Measurements from ENCODE around the gene RNASE11.
A peak's percentile ranks its signal among the peaks of the same experiment; 100 is the strongest.

The RNASE11 gene

GRCh38 chr14:20613094-20614037, 25.6 kb upstream of the RNASE11 start:
- TF ChIP-seq CTCF (IDR thresholded peaks at IDR 0.05) = peak; percentile 53
- H3K27ac ChIP-seq = peak overlapping the region; percentile 52 to 77
- H3K4me3 ChIP-seq = peak overlapping the region; percentile 69
- DNase-seq (ENCODE audit: low spot score) = peak; percentile 92

DNA sequence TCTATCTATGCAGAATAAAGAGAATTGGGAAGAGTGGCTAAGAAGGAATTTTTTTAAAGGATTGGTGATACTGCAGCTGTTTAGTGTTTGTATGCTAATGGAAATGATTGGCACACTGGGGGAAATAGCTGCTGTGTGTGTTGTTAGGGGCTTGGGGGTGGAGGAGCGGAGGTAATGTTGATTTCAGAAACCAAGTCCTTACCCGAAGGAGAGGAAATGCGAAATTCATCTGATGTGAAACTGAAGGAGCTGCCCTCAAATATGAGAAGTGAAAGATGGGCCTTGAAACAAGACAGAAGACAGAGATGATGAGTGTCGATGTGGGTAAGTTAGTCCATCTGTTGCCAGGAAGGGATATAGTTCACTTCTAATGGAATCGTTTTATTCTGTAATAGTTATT, 24.6 kb upstream of the RNASE11 start:
- DNase-seq (ENCODE audit: low spot score) = no peak
- Histone ChIP-seq H3K4me3 (no peak overlapping the region), H3K27ac (peak overlapping the region in 1 of 2 donors; percentile 10)
- TF ChIP-seq CTCF (IDR thresholded peaks at IDR 0.05) = no peak

DNA sequence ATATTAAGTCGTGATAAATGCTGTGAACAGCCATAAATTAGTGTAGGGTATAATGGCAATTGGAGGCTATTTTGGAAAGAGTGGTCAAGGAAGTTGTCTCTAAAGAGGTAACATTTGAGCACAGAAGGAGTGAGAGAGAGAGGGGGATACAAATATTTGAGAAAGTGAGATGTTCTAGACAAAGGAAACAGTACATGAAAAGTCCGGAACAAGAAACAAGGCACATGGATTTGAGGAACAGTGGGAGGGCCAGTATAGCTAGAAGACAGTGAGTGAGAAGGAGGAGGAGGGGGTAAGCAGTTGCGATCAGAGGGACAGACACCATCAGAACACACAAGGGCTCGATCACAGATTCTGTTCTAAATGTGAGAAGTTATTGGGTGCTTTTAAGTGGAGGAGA, 23.5 kb upstream of the RNASE11 start:
- TF ChIP-seq CTCF (IDR thresholded peaks at IDR 0.05) = no peak
- DNase-seq (ENCODE audit: low spot score) = no peak
- no peak overlapping the region for H3K27ac ChIP-seq
- no peak overlapping the region for H3K4me3 ChIP-seq

- DNase-seq (ENCODE audit: low spot score) = no peak
- H3K4me3 ChIP-seq = peak overlapping the region; percentile 89
- no peak for TF ChIP-seq CTCF (IDR thresholded peaks at IDR 0.05)
- H3K27ac ChIP-seq = peak overlapping the region; percentile 51 to 86
These were observed 22.4 kb upstream of the RNASE11 start for GRCh38 chr14:20610002-20610765.

DNA sequence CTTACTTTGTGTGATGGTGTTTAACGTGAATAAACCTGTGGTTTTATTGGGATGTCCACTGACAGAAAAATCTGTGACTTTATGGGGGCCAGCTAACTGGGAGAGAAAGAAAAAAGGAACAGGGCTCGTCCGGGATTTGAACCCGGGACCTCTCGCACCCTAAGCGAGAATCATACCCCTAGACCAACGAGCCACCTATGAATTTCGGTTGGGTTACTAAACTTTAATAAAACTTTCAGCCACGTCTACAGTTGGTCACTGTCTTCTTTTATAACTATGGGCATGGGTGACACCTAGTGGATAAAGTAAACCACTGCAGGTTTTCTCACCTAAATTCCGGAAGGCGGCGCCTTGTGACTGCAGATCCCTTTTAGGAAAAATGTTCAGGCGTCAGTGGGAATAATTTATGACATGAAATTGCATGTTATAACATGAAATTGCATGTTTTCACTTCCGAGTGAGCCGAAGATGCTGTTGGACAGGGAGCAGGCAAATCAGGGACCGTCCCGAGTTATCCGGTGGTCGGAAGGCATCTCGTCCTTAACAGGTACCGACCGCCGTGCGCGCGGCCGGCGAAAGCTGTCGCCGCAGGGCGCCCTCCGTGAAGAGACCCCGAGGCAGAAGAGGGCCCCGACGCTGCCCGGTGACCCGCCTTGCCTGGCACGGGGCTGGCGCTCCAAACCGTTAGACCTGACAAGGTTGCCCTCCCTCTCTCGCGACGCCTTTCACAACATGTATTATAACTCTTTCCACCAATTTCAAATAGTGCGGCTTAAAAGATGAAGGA, 21.6 kb upstream of the RNASE11 start:
- peak overlapping the region; percentile 89 for H3K4me3 ChIP-seq
- H3K27ac ChIP-seq = peak overlapping the region; percentile 51 to 86
- TF ChIP-seq CTCF (IDR thresholded peaks at IDR 0.05) = peak; percentile 80
- no peak for DNase-seq (ENCODE audit: low spot score)

GRCh38 chr14:20608383-20609110, 20.7 kb upstream of the RNASE11 start:
- TF ChIP-seq CTCF (IDR thresholded peaks at IDR 0.05) = no peak
- no peak overlapping the region for H3K27ac ChIP-seq
- H3K4me3 ChIP-seq = no peak overlapping the region
- no peak for DNase-seq (ENCODE audit: low spot score)
